Mammary epithelial cell (primary cell): ENCODE measurements around the gene ABHD10.

Experiments used
- EZH2 ChIP-seq: IDR thresholded peaks from 2 replicates; pipeline ENCODE4 v1.6.1; 2012; ENCODE audit warnings: low read length, inconsistent platforms, borderline replicate concordance
- TF ChIP-seq, protein P1 (sequence below), 2 donors: IDR thresholded peaks in 1 of 2; conservative IDR thresholded peaks in 1 of 2; 2 replicates each; pipeline ENCODE4 v1.5.1; 2011 to 2012; ENCODE audit warnings: inconsistent platforms in 2 of 2, low read length in 2 of 2, mild to moderate bottlenecking in 2 of 2, control low read depth in 1 of 2, low read depth in 1 of 2; ENCODE audit not compliant: insufficient read depth in 1 of 2; ENCODE audit errors: extremely low read depth in 1 of 2

DNA sequence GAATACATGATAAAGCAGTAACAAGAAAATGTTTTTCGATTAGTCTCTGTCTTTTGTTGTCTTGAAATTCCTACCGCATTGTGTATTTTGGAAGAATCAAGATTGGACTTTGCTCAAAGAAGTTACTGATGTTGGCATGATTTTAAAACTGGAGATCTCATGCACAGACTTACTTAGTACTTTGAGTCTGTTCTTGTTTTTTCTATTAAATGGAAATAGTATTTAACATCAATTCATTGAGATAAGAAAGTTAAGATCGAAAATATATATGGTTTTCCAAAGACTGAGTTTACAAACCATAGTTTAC, 2.6 kb downstream of the ABHD10 start:
- TF ChIP-seq, protein P1, sequence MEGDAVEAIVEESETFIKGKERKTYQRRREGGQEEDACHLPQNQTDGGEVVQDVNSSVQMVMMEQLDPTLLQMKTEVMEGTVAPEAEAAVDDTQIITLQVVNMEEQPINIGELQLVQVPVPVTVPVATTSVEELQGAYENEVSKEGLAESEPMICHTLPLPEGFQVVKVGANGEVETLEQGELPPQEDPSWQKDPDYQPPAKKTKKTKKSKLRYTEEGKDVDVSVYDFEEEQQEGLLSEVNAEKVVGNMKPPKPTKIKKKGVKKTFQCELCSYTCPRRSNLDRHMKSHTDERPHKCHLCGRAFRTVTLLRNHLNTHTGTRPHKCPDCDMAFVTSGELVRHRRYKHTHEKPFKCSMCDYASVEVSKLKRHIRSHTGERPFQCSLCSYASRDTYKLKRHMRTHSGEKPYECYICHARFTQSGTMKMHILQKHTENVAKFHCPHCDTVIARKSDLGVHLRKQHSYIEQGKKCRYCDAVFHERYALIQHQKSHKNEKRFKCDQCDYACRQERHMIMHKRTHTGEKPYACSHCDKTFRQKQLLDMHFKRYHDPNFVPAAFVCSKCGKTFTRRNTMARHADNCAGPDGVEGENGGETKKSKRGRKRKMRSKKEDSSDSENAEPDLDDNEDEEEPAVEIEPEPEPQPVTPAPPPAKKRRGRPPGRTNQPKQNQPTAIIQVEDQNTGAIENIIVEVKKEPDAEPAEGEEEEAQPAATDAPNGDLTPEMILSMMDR (conservative IDR thresholded peaks at IDR 0.05 in 1 of 2, IDR thresholded peaks at IDR 0.05 in 1 of 2; ENCODE audit: extremely low read depth in 1 of 2, insufficient read depth in 1 of 2, low read depth in 1 of 2, low read length in 2 of 2): no peak
- no peak for TF ChIP-seq EZH2
